ENCODE data around the gene CDHR5.

The CDHR5 gene

DNA sequence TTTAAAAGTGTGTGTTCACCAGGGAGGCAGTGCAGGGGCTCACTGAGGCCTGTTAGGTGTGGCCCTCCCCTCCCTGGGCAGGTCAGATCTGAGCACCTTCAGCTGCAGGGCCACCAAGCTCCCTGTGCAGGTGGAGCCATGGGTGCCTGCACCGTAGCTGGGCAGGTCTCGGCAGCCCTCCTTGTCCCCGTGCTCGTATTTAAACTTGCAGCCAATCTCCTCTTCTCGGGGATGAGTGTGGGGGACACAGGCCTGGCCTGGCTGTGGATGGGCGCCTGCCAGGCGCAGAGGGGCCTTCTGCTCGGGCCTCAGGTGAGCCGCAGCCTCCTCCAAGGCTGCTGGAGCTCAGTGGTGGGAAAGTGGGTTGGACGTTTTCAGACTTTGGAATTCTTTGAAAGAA lies 29.4 kb downstream of the CDHR5 start:
- no peak for DNase-seq (ENCODE audit: low read depth)
- no peak overlapping the region for H3K4me3 ChIP-seq (ENCODE audit: low read depth, low read length)

DNA sequence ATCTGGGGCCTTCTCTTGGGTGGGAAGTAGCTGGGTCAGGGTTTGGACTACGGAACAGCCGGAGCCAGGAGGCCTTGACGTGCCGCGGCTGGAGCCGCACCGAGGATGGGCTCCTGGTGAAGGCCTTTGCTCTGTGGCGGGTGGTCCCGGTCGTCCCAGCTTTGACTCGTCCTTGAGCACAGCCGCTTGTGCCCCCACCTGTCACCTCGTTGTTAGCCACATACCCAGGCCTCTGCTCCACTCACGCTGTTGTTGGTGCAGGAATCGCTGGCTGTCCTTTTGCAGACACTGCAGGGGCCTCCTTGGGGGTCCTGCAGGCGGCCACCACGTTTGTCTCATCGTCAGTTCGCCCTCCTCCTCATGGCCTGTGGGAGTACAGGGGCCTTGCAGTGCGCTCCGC lies 31.4 kb downstream of the CDHR5 start:
- H3K4me3 ChIP-seq (ENCODE audit: low read depth, low read length), result no peak overlapping the region

DNA sequence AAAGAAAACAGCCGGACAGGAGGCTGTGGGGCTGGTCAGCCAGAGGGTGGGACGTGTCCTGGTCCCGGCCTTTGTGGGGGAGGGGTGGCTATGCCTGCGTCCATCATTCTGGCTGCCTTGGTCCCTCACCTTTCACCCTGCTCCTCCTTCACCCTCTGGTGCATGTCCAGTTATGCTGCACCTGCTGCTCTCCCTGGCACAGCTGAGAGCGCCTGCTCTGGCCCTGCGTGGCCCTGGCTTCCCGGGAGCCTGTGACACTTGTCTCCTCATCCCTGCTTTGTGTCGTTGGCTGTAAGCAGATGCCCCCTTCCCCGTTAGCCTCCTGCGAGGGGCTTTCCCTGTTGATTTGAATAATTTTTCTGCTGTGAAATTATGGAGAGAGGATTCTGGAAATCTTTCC lies 31.8 kb downstream of the CDHR5 start:
- H3K4me3 ChIP-seq (ENCODE audit: low read depth, low read length), result no peak overlapping the region
- DNase-seq (ENCODE audit: low read depth), result no peak

More for the DNA sequence above, 31.4 kb downstream of the CDHR5 start:
- no peak for DNase-seq (ENCODE audit: low read depth)

DNA sequence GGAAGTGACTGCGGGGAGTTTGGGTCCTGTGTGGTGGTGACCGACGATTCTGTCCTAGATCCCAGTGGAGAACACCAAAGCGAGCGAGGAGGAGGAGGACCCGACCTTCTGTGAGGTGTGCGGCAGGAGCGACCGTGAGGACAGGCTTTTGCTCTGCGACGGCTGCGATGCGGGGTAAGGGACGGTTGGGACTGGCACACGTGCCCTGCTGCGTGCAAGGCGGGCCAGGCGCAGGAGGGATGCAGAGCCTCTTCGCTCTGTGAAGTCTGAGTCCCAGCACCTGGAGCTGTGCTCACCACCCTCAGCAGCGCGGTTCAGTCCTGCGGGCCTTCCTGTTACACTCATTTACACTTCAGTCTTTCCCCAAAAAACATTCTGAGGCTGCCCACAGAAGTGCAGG lies 32.3 kb downstream of the CDHR5 start:
- H3K4me3 ChIP-seq (ENCODE audit: low read depth, low read length), result no peak overlapping the region
- DNase-seq (ENCODE audit: low read depth), result no peak

DNA sequence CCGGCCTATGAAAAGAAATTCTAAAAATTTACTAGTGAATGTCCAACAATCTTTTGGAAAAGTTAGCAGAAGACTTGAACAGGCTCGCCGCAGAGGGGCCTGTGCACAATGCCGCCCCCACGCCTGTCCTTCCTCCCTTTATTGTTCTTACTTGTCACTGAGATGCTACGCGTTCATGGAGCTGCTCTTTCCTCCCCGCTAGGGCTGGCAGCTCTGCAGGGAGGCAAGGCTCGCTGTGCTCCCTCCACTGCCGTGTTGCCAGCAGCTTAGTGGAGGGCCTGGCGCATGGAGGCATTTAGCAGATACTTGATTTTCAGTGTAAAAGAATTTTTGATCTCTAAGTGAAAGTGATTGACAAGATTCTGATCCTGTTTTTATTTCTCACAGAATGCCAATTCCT lies 33.8 kb downstream of the CDHR5 start:
- no peak for DNase-seq (ENCODE audit: low read depth)
- H3K4me3 ChIP-seq (ENCODE audit: low read depth, low read length), result no peak overlapping the region

DNA sequence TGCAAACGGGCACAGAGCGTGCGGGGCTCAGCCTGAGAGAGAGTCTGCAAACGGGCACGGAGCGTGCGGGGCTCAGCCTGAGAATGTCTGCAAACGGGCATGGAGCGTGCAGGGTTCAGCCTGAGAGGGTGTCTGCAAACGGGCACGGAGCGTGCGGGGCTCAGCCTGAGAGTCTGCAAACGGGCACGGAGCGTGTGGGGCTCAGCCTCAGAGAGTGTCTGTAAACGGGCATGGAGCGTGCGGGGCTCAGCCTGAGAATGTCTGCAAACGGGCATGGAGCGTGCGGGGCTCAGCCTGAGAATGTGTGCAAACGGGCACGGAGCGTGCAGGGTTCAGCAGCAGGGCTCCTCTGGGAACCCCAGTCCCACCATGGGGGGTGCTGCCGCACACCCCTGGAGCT lies 35.0 kb downstream of the CDHR5 start:
- H3K4me3 ChIP-seq (ENCODE audit: low read depth, low read length), result no peak overlapping the region

DNA sequence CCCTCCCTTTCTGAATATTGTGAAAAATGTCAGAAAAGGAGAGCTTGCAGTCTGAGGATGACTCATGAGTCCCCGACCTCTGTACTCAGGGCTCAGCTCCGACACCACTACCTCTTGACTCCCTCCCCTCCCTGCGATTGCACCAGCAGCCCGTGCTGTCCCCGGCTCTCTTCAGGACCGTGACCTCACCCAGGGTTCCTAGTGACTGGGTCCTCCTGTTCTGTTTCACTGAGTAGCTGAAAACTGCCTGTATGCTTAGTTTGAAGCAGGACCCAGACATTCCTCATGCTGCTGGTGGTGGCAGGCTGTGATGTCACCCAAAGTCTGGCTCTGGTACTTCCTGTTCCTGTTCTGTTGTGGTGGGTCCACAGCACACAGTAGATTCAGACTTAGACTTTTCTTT lies 36.8 kb downstream of the CDHR5 start:
- peak; percentile 24 for DNase-seq (ENCODE audit: low read depth)
- no peak overlapping the region for H3K4me3 ChIP-seq (ENCODE audit: low read depth, low read length)

More for the DNA sequence above, 35.0 kb downstream of the CDHR5 start:
- no peak for DNase-seq (ENCODE audit: low read depth)

DNA sequence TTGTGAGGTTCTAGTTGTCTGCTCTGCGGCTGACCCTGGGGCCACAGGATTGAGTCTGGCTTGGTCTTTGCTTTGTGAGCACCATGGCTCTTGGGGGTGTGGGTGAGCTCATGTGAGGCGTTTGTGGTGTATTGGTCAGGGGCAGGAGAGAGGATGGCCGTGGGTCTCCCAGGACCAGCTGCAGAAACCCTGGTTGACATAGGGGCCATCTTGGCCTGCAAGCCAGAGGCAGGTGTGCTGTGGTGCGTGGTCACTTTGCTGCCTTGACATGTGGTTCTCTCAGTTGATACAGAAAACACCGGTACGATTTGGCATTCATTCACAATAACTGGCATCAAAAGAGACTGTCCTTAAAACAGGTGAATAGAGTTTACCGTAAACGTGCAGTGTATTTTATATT lies 37.2 kb downstream of the CDHR5 start:
- DNase-seq (ENCODE audit: low read depth), result no peak
- no peak overlapping the region for H3K4me3 ChIP-seq (ENCODE audit: low read depth, low read length)

DNA sequence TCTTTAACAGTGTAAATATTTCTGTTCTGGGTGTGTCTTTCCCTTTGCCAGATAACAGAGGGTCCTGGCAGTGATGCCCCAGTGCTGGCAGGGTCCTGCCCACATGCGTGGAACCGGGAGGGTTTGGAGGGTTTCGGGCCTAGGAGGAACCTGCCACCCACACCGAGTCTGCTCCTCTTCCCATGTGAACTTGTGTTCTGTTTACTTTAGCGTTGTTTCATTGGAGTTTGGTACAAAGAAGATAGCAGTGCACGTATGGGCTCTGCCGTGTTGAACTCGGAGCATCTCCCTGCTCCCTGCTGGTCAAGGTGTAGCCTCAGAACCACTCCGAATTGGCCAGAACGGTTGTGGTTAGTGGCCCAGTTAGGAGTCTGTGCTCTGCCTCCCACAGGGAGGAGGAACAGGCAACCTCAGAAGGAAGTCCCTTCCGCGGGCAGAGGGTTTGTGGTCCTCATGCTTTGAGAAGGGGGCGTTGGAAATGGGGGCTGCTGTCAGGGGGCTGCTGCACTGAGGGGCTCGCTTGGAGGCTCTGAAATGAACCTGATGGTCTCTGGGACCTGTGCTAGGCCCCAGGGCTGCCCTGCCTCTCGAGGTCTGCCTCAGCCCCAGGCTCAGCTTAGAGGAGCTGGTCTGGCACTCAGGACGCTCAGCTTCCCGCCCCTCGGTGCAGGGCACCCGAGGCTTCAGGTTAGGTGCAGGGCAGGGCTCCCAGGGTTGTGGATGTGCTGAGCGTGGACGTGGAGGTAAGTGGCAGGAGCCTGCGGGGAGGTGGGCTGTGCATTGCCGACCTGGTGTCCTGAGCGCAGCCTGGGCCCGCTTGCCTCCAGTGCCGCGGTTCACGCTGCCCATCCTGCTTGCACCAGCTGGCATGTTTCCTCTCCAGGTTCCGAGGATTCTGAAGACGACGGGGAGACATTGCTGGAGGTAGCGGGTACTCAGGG lies 38.1 kb downstream of the CDHR5 start:
- no peak for DNase-seq (ENCODE audit: low read depth)
- H3K4me3 ChIP-seq (ENCODE audit: low read depth, low read length), result no peak overlapping the region

DNA sequence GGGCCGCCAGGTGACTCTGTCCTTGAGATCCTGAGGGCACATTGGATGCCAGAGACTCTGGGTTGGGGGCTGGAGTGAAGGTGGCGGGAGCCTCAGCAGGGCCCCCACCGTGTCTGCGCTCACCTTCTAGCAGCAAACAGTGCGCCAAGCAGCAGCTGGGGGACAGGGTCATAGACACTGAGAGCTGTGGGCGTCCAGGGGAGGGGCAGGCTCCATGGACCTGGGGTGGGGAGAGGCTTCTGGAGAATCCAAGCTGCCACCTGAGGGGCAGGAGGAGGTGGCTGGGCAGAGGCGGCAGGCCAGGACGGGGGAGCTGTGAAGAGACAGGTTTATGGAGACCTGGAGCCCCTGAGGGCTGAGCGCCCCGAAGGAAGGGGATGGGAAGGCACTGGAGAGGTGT lies 40.5 kb downstream of the CDHR5 start:
- no peak for DNase-seq (ENCODE audit: low read depth)
- no peak overlapping the region for H3K4me3 ChIP-seq (ENCODE audit: low read depth, low read length)

DNA sequence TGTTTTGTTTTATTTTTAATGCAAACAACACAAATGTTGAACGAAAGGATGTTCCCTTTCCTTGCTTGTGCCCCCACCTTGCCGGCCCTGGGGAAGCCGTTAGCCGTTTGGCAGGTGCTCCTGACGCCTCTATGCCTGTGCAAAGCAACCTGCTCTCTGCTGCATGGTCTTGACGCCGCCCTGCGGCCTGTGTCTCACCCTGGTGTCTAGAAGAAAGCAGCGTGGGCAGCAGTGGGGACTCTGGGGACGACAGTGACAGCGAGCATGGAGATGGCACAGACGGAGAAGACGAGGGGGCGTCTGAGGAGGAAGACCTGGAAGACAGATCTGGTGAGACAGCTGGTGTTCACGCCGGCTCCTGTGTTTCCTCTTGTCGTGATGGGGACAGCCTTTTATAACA lies 43.0 kb downstream of the CDHR5 start:
- H3K4me3 ChIP-seq (ENCODE audit: low read depth, low read length), result no peak overlapping the region
- DNase-seq (ENCODE audit: low read depth), result no peak

DNA sequence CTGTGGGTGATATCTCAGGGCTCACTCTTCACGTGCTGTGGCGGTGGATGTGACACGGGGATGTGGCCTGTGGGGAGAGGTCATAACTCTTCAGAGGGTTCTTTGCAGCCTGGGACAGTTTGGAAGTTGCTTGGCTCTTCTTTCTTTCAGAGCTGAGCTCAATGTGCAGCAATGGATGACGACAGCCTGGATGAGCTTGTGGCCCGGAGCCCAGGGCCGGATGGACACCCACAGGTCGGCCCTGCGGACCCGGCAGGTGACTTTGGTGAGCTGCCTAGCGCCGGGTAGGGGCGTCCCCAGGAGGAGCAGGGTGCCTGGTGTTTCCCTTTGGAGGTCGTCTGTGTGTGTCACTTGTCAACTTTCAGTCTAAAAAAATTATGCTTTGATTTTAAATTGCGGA lies 43.4 kb downstream of the CDHR5 start:
- DNase-seq (ENCODE audit: low read depth), result no peak
- H3K4me3 ChIP-seq (ENCODE audit: low read depth, low read length), result no peak overlapping the region

DNA sequence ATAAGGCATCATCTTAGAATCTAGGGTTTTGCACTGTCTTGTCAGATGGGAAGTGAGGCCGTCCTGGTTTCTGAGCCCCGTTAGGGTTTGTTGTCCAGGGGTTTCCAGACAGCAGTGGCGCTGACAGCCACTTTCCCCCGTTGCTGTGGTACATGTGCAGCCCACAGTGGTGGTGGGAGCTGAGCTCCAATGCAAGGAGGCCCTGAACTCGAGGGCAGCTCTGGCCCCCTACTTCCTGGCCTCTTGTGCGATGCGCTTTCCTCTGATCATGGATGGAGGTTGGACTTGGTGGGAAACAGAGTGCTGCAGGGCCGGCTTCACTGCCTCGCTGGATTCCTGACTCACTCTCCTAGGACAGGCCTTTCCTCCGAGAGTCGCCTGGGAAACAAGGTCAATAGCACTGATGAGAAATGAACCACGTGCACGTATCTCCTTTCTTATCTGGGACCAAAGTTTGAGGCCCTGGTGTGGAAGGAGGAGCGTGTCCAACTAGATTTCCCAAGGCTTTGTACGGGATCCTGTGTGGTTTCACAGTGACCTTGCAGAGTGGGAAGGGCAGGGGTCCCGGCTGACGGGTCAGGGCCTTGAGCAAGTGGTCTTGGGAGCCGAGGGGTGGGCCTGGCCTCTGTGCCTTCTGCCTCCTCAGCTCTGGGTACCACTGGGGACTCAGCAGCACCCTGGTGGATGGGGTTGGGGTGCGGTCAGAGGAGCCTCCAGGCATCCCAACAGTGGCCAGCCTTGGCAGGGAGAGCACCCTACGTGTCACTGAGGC lies 44.7 kb downstream of the CDHR5 start:
- no peak overlapping the region for H3K4me3 ChIP-seq (ENCODE audit: low read depth, low read length)
- no peak for DNase-seq (ENCODE audit: low read depth)

DNA sequence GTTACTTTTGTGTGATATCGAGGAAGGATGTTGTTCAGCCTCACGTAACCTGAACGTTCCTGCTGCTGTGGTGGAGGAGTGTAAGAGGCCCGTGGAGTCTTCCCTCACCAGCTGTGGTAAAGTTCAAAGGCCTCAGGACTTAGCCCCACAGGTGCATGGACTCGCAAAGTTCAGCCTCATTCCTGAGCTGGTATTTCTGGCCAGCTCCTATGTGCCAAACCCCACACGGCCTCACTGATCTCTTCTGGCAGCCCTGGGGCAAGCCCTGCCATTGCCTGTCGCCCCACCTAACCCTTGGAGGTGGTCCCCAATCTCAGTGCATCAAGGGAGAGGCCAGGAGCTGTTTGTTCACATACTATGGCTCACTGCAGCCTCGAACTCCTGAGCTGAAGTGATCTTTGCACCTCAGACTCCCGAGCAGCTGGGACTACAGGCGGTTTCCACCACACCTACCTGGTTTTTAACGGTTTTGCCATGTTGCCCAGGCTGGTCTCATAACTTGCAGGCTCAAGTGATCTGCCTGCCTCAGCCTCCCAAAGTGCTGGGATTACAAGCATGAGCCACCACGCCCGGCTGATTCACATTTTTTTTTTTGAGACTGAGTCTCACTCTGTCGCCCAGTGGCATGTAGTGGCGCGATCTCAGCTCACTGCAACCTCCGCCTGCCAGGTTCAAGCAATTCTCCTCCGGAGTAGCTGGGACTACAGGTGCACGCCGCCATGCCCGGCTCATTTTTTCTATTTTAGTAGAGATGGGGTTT lies 46.3 kb downstream of the CDHR5 start:
- H3K4me3 ChIP-seq (ENCODE audit: low read depth, low read length), result peak overlapping the region; percentile 97
- no peak for DNase-seq (ENCODE audit: low read depth)

DNA sequence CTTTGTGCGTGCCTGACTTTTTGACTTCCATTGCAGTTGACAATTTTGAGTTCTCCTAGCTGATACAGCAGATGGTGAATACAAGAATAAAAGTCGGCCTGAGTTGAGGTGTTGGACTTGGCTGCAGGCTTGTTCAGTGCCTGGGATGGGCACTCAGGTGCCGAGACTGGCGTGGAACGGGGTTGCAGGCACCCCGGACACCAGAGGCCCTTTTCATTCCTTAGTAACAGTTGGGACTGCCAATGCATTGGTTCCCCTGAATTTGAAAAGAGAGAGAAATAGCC lies 47.2 kb downstream of the CDHR5 start:
- no peak for DNase-seq (ENCODE audit: low read depth)
- H3K4me3 ChIP-seq (ENCODE audit: low read depth, low read length), result peak overlapping the region; percentile 97

DNA sequence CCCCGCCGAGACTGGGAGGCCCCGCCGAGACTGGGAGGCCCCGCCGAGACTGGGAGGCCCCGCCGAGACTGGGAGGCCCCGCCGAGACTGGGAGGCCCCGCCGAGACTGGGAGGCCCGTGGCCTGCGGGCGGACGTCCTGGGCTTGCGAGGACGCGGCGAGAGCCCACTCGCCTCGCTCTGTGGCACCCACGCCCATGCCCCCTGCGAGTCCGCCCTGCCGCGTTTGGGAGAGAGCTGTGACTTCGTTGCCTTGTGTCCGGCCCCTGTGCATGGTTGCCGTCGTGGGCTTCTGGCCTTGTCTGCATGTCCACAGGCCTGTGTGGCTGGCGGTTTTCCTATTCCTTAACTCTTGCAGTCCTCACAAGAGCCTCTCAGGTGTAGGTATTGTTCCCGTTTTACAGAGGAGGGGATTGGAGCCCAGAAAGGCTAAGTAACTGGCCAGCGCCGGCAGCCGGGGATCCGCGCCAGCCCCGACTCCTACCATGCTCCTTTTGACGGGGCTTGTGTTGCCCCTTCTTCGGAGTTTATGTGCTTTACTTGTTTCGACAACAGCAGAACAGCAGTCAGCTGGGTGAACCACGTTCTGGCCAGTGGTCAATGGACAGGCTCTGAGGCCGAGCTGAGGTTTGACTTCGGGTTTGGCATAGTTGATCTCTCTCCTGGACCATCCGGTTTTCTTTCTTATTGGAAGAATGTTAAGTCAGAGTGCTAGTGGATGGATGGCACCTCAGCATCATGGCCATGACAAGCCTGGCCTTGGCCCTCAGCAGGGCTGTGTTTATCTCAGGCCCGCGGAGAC lies 47.7 kb downstream of the CDHR5 start:
- peak overlapping the region; percentile 97 for H3K4me3 ChIP-seq (ENCODE audit: low read depth, low read length)
- DNase-seq (ENCODE audit: low read depth), result no peak

DNA sequence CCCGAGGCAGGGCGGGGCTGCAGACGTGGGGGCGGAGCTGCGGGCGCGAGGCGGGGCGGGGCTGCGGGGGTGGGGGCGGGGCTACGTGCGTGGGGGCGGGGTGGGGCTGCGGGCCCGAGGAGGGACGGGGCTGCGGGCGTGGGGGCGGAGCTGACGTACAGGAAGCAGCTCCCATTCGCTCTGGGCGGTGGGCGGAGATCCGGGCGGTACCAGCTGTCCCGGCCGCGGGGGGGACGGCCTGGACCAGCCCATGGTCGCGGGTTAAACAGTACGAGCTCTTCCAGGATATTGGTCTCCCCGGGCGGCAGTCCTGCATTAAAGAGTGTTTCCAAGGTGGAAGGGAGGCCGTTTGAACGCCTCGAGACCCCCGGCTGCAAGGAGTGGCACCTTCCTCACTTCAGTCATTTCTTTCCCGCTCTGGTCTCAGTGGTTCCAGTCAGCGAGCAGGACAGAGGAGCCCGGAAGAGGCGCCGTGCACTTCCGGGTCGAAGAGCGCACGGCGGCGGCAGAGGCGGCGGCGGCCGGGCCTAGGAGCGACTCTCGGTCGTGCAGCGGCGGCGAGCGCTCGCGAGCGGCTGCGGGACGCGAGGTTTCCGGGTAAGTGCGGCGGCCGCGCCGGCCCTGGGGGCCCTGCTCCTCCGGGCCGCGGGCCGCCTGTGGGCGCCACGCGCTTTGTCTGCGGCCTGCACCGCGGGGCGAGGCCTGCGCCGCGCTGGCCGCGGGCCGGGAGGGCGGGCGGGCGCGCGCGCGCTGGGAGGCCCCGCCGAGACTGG lies 48.6 kb downstream of the CDHR5 start, which contains the start of gene PHRF1:
PHRF1 (plus strand) TSS at position 475 of the 773 bp plus-strand sequence. CDS start 5,043 bp downstream, outside the sequence.
- H3K4me3 ChIP-seq (ENCODE audit: low read depth, low read length), result peak within 1 kb of the TSS; percentile 97
- peak; percentile 79 for DNase-seq (ENCODE audit: low read depth)

DNA sequence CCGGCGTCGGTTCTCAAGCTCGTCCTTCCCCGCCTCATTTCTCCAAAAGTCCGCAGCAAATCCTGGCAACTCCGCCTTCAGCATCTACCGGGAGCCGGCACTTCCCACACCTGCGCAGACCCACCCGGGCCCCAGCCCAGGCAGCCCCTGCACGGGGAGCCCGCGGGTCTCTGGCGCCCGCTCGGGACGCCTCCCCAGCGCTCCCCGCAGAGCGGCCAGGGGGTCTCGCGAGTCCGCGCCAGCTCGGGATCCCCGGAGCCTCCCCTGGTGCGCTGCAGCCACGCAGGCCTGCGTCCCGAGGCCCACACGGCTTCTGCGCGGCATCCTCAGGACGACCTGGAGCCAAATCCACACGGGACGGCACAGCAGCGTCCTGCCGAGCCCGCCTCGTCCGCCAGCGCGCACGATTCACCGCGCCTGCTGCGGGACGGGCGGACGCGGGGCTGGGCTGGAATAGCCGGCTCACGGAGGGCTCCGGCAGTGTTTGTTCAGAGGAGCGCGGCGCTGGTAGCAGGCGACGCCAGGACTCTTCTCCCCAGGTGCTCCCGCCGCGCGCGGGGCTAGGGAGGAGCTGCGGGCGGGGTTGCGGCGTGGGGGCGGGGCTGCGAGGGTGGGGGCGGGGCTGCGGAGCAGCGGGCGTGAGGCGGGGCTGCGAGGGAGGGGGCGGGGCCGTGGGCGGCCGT lies 49.3 kb downstream of the CDHR5 start:
- DNase-seq (ENCODE audit: low read depth), result no peak
- peak overlapping the region; percentile 73 for H3K4me3 ChIP-seq (ENCODE audit: low read depth, low read length)

Data from skeletal muscle cell (primary cell).